C4-2B (cell line): ENCODE results near the gene TBX5.

Source experiments
- H3K27ac ChIP-seq: fragments of 450-650 bp; 2 replicates; pipeline ENCODE4 v1.5.1; 2017
- ZFX ChIP-seq: fragments of 450-650 bp; IDR thresholded peaks from 2 replicates; pipeline ENCODE4 v1.6.1; 2017
- TF ChIP-seq, protein P1 (sequence below): fragments of 450-650 bp; conservative IDR thresholded peaks from 2 replicates; pipeline ENCODE4 v1.5.1; 2017; ENCODE audit warnings: mild to moderate bottlenecking

The TBX5 gene

DNA sequence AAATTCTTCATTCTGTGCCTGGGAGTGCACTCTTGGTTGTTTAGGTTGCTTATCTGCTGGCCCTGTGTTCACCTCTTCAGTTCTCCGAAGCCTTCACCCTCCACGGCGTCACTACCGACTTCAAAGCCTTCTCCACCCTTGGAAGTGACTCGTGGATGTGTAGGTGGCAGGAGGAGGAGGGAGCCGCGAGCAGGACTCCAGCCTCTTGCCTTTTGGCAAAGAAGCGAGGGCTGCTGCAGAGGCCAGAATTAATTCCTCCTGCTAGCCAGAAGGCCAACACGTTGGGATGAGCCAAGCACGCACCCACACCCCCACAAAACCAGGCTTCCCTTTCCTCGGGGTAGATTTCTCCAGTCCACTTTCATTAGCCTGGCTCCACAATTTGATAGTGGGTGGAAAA, 86.5 kb downstream of the TBX5 start:
- TF ChIP-seq, protein P1, sequence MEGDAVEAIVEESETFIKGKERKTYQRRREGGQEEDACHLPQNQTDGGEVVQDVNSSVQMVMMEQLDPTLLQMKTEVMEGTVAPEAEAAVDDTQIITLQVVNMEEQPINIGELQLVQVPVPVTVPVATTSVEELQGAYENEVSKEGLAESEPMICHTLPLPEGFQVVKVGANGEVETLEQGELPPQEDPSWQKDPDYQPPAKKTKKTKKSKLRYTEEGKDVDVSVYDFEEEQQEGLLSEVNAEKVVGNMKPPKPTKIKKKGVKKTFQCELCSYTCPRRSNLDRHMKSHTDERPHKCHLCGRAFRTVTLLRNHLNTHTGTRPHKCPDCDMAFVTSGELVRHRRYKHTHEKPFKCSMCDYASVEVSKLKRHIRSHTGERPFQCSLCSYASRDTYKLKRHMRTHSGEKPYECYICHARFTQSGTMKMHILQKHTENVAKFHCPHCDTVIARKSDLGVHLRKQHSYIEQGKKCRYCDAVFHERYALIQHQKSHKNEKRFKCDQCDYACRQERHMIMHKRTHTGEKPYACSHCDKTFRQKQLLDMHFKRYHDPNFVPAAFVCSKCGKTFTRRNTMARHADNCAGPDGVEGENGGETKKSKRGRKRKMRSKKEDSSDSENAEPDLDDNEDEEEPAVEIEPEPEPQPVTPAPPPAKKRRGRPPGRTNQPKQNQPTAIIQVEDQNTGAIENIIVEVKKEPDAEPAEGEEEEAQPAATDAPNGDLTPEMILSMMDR = no peak
- TF ChIP-seq ZFX = no peak
- H3K27ac ChIP-seq = no peak overlapping the region

DNA sequence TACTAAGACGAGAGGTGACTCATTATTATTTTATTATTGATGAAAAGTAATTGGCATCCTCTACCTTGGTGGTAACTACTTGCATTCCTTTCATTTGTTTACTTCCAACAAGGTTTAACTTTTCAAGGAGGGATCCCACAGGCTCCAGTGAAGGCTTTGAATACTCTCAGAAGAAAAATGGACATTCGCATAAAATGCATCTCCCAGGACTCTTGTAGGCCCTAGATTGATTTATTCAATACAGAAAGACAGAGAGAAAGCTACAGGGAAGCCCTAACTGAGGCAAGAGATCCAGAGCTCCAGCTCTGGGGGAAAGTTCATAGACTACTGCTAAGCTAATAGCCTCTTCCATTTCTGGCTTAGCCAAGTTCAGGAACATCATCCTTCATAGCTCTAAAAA, 87.0 kb downstream of the TBX5 start:
- H3K27ac ChIP-seq = no peak overlapping the region
- TF ChIP-seq, protein P1 = no peak
- no peak for TF ChIP-seq ZFX

DNA sequence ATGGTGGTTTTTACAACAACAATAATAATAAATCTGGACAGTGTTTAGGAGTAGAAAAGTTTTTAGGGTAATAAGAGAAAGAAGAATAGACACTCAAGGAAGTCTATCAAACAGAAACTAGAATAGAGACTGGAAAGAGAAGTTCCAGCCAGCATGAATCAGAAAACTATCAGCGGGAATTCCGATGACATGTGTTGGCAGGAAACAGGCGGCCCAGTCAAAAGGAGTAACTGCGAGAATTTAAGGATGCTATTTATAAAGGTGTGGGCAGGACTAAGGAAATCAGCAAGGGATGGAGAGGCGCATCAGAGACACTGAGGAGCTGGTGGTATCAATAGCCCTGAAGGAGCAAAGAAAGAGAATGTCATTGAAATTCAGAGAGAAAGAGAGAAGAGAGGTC, 89.9 kb downstream of the TBX5 start:
- TF ChIP-seq, protein P1 = no peak
- H3K27ac ChIP-seq = no peak overlapping the region

DNA sequence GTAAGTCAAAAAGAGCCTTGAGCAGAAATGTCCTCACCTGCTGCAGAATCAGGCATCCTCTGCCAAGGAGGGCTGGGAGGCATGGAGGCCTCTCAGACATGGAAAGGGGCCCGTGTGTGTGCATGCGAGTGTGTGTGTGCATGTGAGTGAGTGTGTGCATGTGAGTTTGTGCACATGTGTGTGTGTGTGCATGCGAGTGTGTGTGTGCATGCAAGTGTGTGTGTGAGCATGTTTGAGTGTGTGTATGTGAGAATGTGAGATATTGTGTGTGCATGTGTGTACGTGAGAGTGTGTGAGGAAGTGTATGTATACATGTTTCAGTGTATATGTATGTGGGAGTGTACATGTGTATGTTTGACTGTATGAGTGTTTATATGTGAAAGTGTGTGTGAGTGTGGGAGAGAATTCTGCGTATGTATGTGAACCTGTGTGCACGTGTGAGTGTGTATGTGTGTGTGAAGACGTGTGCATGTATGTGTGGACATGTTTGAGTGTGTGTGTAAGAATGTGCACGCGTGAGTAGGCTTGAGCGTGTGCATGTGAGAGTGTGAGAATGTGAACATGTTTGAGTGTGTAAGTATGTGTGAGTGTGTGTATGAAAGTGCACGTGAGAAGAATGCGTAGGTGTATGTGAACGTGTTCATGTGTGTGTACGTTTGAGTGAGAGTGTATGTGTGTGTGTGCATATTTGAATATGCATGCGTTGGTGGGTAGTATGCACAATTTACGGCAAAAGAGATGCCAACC, 90.8 kb downstream of the TBX5 start:
- no peak for TF ChIP-seq ZFX
- TF ChIP-seq, protein P1 = no peak
- no peak overlapping the region for H3K27ac ChIP-seq

DNA sequence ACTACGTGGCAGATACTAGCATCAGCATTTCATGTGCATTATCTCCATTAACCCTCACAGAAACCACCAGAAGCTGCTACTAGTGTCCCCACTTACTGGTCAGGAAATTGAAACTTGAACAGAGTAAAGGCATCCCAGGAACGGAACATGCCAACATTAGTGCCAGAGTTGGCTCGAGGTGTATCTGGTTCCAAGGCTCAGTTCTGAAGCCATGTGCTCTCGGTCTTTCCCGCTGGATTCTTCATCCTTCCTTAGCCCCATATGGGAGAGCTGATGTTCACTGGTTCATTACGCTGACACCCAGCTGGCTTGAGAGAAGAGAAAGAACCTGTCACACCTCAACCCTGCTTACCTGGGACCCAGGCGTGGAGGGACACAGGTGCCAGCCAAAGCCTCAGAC, 91.5 kb downstream of the TBX5 start:
- H3K27ac ChIP-seq = no peak overlapping the region
- TF ChIP-seq, protein P1 = no peak
- no peak for TF ChIP-seq ZFX

DNA sequence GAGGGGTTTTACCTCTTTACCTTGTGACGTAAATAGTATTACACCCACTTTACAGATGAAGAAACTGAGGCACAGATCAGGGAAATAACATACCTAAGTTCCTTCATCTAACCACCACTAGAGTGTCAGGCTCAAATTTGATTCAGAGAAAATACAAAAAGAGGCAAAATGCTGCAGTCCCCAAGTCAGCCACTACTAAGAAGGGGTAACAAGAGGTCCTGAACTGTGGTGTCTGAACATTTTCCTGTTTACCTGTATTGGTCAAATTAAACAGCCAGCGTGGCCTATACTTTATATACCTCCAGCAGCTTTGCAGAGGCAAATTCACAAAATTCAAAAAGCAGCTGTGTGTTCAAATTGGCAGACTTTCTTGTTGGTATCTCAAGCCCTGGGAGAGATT, 92.0 kb downstream of the TBX5 start:
- no peak for TF ChIP-seq ZFX
- TF ChIP-seq, protein P1 = no peak; the same call in 1 of the 2 replicates

DNA sequence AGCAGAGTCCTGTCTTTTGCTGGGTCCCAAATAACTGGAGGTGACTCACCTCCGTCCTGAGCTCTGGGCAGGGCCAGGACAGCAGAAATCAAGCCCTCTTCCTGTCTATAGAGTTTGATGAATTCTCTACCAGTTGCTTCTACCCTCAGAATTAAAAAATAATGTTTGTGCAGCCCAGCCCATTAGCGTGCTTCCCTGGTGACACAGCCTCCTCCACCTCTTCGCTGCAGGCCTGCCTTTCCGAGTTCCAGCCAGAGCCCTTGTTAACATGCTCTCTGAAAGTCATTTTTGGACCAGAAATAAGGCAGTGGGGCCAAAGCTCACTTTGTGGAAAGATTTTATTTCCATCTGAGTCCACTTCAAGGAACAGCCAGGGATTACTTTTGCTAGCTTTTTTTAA, 94.0 kb downstream of the TBX5 start:
- H3K27ac ChIP-seq = no peak overlapping the region
- TF ChIP-seq, protein P1 = no peak

More for the DNA sequence above, 92.0 kb downstream of the TBX5 start:
- H3K27ac ChIP-seq = no peak overlapping the region
